GM21825 (cell line): ENCODE results near the gene DAP.
"Not testable (repeated sequence)": the region's sequence is repeated elsewhere in the genome, so short reads cannot be mapped to it uniquely, and the experiment has no call there.

ENCODE experiments used
- ATAC-seq: cut with Tn5 transposase; IDR thresholded peaks from one replicate; pipeline ENCODE4 v1.9.1; 2021; ENCODE audit warnings: mild to moderate bottlenecking, moderate library complexity; ENCODE audit not compliant: unreplicated experiment

DAP gene

GRCh38 chr5:10674582-10674981 is 86.5 kb downstream of the DAP start:
- ATAC-seq = no peak

DNA sequence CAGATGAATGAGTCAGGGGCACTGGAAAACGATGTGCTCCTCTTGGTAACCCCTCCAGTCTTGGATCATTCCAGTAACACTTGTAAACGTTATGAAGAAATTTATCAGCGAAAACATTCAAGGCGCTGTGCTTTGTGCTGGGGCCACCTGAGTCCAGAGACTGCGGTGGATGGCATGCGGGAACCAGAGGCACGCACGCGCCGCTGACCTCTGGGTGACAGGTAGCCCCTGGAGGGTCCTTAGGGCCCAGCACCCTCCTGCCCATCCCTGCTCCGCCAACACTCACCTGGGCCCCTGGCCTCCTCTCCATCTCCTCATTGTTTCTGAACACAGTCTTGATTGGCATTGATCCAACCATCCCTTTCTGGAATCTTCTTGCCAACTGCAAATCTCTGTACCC is 86.9 kb downstream of the DAP start:
- ATAC-seq = no peak

DNA sequence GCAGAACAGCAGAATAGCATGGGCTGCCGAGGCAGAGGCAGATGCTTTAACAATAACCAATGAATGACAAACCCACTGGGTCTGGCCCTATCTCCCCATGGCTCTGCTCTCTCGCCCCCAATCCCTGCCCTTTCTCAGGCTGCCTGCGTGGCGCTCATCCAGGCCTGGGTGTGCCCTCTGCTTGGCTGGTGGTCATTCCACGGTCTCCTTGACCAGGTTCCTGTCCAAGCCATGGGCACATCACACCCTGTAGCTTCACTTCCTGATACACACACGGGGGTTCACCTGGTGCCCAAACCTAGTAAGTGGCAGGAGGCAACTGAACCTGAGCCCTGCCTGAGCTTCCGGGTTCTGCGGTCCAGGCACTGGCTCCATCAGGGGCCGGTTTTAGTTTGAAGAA is 87.6 kb downstream of the DAP start:
- no peak for ATAC-seq

DNA sequence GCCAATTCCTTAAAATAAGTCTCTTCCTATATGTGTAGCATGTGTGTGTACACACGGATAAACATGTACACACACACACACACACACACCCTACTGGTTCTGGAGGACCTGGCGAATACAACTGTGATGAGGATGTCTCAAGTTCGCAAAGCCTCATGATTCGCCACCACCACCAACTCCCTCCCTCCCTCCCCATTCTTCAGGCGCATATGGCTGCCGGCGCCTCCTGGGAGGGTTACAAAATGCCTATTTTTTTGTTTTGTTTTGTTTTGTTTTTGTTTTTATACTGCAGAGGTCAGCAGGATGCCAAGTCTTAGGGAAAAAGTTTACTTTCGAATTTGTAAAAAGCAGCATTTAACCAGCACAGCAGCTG is 88.0 kb downstream of the DAP start:
- ATAC-seq = no peak

DNA sequence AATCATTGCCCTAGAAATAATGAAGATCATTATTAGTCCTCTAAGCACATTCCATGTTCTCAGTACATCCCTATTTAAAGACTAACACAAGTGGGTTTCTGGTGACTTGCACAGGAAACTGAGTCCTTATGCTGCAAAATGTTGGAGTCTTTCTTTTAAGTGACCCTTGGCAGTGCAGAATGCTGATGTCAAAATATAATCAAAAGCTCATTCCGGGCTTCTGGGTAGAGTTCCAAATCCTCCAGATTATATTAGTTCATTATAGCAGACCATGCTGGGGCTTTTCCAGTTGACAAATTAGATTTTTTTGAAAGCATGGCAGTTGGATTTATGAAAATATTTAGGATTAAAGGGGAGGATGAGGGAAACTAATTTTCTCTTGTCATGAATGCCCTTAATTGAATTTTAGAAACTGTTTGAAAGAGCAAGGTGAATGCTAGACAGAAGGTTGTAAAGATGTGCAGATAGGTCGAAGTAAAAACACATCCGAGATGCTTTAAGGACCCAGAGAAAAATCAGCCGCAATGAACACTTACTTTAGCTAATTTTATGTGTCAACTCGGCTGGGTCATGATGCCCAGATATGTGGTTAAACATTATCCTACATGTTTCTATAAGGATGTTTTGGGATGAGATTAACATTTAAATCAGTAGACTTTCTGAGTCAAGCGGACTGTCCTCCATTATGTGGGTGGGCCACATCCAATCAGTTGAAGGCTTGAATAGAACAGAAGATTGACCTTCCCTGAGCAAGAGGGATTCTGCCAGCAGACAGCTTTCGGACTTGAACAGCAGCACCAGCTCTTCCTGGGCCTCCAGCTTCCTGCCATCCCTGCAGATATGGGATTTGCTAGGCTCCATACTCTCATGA is 88.7 kb downstream of the DAP start:
- ATAC-seq = no peak

DNA sequence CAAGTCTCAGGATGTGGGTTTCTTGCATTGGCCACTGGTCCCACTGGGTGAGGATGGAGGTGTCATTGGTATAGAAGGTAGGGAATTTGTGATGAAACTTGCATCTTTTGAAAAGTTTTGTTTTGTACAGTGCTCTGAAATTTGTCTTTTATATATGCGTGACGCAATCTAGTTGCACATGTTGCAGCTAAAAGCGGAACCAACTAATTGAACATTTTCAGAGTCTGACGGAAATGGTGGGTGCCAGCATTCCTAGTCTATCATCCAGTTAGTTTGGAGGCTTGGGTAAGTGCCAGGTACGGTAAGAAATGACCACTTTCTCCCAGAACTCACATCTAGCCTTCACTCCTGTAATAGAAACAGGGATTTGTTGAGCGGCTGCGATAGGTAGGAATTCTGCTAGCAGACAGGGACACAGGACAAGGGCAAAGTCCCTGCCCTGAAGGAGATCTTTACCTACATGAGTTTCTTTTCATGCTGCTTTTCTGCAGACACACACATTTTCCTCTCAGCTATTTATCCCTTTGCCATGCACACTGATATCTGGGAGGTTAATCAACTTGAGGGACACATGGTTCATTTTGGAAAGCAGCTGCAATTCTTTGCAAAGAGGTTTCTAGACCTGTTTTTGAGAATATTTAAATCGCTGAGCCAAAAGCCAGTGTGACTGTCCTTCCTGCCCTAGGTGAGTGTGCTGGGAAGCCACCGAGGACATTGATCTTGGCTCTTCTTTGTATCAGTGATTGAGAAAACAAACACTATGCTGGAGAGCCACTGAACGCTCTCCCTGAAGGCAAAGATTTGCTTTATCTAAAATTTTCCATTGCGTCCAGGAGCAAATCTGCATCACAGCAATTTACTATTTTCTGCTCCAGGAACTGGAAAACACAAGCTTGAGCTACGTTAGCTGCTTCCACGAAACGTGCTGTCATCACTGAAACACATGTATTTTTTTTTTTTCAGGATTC is 89.7 kb downstream of the DAP start:
- no peak for ATAC-seq

DNA sequence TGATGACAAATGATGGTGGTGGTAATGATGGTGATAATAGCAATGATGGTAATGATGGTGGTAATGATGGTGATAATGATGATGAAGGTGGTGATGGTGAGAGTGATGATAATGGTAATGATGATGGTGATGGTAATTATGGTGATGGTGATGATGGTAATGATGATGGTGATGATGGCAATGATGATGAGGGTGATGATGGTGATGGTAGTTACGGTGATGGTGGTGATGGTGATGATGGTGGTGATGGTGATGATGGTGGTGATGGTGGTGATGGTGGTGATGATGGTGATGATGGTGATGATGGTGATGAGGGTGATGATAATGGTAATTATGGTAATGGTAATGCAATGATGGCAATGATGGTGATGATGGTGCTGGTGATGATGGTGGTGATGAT is 91.1 kb downstream of the DAP start:
- ATAC-seq = no peak

- no peak for ATAC-seq
These were observed 92.3 kb downstream of the DAP start for GRCh38 chr5:10668697-10669096.

DNA sequence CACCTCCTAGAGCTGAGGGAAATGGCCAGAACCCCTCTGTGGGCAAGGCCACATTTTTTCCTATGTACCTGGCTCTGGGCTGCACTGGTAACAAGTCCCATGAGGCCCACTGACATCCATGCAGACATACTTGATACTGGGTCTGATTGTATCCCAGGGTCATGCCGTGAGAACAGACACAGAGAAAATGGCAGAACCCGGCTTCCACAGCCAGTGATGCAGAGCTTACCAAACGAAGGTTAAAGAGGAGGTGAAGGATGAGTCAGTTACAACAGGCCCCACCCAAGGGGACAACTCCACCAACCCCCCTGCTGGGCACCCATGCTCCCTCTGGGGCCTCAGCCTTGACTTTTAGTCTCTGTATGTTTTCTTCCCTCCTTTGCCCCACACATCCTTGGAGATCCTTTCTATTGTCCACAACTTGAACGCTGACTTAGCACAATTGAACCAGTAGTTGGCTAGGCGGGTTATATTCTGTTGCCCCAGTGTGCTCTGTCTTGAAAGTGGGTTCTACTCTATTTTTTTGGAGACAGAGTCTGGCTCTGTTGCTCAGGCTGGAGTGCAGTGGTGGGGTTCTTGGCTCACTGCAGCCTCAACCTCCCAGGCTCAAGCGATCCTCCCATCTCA is 93.5 kb downstream of the DAP start:
- ATAC-seq = no peak

GRCh38 chr5:10666531-10667299 is 94.3 kb downstream of the DAP start:
- ATAC-seq = no peak

GRCh38 chr5:10665799-10666198 is 95.2 kb downstream of the DAP start:
- ATAC-seq = no peak

DNA sequence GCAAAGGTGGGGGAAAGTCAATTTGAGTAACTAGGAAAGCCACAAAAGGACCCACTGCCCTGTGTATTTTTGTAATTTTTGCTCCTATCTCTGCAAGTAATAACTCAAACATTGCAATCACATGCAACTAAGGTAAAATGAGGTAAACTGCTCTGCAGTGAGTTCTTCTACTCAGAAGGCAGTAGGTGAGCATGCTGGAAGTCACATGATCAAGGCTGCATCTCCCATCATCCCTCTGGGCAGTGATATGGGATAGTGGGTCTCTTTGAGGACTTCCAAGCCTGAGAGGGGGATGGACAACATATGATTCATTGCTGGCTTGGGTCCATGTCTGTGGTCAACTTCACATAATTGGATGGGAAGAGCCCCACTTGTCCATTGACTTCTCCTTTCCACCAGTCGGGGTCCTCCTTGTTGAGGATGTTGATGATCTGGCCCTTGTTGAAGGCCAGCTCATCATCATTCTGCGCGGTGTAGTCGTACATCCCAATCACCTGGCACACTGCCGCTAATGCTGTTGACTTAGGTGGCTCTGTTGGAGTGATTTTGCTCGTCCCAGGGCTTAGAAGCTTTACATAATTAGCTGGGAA is 96.8 kb downstream of the DAP start:
- ATAC-seq = not testable (repeated sequence)

DNA sequence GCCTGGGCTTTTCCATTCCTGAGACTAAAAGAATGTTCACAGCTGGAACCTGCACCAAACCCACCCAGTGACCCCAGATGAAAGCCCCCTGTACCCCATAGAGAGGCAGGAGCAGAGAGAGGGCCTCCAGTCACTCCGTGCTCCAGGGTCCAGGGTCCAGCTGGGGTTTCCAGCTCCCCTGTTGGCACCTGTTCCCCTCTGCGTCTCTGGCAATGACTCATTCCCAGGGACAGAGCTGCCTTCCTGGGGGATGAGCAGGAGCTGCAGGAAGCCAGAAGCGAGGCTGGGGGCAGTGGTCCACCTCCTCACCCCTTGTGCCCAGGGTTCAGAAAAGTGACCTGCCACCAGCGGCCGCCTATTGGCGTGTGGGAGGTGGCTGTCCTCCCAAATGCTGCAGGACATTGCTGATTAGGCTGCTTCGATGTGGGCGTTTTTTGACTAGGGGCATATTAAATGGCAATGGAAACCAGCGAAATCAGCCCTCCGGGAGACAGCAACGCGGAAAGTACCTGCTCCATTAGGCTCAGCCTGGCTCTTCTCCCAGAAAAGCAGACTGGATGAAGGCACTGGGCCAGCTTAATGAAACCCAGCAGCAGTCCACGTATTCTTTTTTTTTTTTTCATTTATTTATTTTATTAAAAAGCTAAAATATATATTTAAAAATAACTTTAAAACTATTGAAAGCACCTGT is 97.4 kb downstream of the DAP start:
- no peak for ATAC-seq

DNA sequence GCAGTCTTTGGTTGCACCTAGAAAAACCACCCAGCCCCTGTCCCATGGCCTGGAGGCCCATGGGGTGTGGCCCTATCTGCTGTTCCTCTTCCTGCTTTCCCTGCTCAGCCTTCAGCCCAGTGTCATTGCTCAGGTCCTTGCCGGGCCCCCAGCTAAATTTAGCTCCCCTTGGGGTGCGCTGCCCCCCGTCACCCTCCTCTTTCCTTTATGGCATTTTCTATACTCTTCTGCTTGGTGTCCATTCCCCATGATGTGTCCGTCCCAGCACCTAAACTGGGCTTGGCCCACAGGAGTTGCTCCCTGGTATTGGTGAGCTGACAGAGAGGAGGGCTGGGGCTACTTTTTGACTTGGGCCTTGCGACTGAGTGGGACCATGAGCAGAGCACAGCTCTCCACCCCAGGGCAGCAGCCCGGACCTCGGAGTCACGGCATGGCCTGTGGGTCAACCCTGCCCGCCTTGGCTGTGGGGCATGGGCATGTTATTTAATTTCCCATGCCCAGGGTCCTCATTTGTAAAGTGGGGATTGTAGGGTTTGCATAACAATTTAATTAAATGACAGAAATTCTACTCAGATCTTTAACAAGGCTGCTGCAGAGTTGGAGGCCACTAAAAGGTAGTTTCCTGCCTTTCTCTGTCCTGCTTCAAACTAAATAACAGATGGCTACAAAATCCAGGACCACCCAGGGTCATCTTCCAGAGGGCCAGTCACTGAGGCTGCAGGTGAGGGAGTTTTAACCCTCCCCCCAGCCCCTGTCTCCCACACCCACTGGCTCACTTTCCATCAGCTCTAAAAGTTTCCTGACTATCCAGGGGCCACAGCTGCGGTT is 98.2 kb downstream of the DAP start:
- ATAC-seq = no peak

DNA sequence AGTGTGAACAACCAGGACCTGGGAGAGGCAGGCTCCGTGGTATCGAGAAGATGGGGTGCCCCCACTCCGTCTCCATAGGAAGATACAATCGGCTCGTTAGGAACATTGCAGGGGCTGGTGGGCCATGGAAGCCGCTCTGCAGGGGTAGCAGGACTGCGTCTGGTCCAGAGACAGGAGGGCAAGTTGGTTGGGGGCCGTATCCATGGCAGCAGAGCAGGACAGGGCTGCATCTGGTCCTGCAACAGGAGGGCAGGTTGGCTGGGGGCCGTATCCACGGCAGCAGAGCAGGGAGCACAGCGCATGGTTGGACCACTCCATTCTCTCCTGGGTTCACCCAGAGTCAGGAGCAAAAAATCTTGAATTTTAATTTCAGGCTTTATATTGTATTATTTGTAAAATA is 99.0 kb downstream of the DAP start:
- no peak for ATAC-seq

DNA sequence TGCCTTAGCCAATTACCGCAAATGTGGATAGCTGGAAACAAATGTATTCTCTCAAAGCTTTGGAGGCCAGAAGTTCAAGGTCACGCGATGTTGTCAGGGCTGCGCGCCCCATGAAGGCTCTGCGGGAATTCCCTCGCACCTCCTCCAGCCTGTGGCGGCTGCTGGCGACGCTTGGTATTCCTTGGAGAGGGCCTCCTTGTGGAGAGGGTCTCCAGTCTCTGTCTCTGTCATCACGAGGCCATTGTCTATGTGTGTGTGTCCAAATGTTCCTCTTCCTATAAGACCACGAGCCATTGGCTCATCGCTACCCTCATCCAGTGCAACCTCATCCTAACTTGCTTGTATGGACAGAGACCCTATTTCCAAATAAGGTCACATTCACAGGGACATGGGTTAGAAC is 99.6 kb downstream of the DAP start:
- no peak for ATAC-seq

GRCh38 chr5:10660720-10661387 is 100.2 kb downstream of the DAP start:
- ATAC-seq = no peak

DNA sequence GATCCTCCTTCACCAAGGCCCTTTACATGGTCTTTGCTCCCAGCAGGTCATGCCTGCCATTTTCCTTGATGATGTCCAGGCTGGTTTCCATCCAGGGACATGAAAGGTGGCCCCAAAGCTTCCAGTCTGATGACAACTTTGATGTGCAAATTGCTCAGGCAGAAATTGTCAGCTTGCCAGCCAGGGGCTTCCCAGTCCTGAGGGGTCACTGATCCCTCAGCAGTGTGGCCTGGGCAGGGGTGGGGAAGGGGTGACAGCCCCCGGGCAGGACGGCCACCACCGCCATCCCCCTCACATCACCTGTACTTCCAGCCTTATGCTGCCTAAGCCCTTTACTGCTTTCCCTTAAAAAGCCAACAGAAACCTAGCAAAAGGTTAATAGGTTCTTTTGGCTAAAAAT is 100.9 kb downstream of the DAP start:
- no peak for ATAC-seq
